SK-N-SH treated with all-trans-retinoic acid at 6 μM for 48 hours (cell line): ENCODE measurements around the gene GLRX3.

Experiments used
- GLIS3 ChIP-seq: fragments of 250-450 bp; sonication (Bioruptor Pico); IDR thresholded peaks from 2 replicates; pipeline ENCODE4 v1.5.0; 2020; ENCODE audit warnings: mild to moderate bottlenecking, moderate library complexity
- ZFP30 ChIP-seq: fragments of 450-650 bp; formaldehyde crosslinking; IDR thresholded peaks from 2 replicates; pipeline ENCODE4 v1.5.0; 2022; ENCODE audit warnings: mild to moderate bottlenecking, moderate library complexity
- ZNF70 ChIP-seq: fragments of 450-650 bp; formaldehyde crosslinking; IDR thresholded peaks from 2 replicates; pipeline ENCODE4 v1.5.0; 2020; ENCODE audit warnings: mild to moderate bottlenecking, moderate library complexity
- TF ChIP-seq, protein P1 (sequence below): fragments of 250-450 bp; sonication (Bioruptor Pico); IDR thresholded peaks from 2 replicates; pipeline ENCODE4 v1.8.0; 2020; ENCODE audit warnings: mild to moderate bottlenecking, moderate library complexity, borderline replicate concordance

DNA sequence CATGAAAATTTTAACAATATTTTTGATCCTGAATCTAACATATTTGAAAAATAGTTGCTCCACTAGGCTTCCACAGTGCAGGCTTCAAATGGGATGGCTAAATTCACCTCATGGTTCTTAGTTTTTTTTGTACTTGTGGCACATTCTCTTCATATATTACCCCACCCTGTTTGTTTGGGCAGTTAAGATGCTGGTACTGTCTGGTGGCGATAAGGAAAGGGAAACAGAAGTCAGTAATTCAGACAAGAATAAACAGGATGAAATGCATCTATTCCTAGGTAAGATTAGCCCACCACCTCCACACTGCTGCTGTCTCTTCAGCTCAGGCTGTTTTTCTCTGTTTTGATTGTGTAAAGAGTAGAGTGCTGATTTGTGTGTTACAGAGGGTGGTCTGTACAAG, 44.2 kb downstream of the GLRX3 start:
- TF ChIP-seq, protein P1, sequence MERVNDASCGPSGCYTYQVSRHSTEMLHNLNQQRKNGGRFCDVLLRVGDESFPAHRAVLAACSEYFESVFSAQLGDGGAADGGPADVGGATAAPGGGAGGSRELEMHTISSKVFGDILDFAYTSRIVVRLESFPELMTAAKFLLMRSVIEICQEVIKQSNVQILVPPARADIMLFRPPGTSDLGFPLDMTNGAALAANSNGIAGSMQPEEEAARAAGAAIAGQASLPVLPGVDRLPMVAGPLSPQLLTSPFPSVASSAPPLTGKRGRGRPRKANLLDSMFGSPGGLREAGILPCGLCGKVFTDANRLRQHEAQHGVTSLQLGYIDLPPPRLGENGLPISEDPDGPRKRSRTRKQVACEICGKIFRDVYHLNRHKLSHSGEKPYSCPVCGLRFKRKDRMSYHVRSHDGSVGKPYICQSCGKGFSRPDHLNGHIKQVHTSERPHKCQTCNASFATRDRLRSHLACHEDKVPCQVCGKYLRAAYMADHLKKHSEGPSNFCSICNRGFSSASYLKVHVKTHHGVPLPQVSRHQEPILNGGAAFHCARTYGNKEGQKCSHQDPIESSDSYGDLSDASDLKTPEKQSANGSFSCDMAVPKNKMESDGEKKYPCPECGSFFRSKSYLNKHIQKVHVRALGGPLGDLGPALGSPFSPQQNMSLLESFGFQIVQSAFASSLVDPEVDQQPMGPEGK (CRISPR knock-in tag): no peak
- TF ChIP-seq GLIS3: no peak
- TF ChIP-seq ZNF70 (CRISPR knock-in tag): no peak
- no peak for TF ChIP-seq ZFP30
